ENCODE data around the gene TMPRSS4.
A peak's percentile ranks its signal among the peaks of the same experiment; 100 is the strongest.

TMPRSS4 gene

GRCh38 chr11:118108513-118108912 lies 31.6 kb downstream of the TMPRSS4 start:
- no peak for DNase-seq

DNA sequence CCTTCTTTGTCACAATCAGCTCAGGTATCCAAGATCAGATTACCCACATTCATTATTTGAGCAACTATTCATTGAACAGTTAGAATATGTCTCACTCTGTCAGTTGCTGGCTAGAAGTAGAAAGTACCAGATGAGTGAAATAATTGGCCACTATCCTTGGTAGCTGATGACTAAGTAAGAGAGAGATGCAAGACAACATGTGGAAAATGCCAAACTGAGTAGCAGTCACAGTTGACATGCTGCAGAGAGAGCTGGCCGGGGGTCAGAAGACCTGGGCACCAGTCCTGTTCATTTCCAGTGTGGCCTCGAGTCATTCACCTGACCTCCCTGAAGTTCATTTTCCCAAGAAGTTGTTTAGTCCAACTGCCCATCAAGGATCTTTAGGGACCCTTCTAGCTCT lies 32.4 kb downstream of the TMPRSS4 start:
- DNase-seq = no peak

- no peak for DNase-seq
These were observed 34.3 kb downstream of the TMPRSS4 start for GRCh38 chr11:118111019-118111743.

- DNase-seq = no peak
These were observed 34.8 kb downstream of the TMPRSS4 start for GRCh38 chr11:118111744-118112035.

- DNase-seq = no peak
These were observed 36.0 kb downstream of the TMPRSS4 start for GRCh38 chr11:118112711-118113430.

- no peak for DNase-seq
These were observed 37.4 kb downstream of the TMPRSS4 start for GRCh38 chr11:118114266-118114665.

DNA sequence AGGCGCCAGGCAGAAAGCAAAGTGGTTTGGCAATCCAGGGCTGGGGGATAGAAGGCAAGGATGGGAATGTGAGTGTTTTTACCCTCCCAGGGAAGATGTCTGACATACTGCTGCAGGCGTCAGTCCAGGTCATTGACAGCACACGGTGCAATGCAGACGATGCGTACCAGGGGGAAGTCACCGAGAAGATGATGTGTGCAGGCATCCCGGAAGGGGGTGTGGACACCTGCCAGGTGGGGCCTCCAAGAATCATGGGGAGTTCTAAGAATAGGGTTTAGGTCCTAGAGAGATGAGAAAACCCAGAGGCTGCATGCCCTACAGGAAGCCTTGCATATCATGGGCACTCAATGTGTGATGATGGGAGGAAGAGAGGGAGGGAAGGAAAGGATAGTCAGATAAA lies 38.2 kb downstream of the TMPRSS4 start:
- DNase-seq = no peak

DNA sequence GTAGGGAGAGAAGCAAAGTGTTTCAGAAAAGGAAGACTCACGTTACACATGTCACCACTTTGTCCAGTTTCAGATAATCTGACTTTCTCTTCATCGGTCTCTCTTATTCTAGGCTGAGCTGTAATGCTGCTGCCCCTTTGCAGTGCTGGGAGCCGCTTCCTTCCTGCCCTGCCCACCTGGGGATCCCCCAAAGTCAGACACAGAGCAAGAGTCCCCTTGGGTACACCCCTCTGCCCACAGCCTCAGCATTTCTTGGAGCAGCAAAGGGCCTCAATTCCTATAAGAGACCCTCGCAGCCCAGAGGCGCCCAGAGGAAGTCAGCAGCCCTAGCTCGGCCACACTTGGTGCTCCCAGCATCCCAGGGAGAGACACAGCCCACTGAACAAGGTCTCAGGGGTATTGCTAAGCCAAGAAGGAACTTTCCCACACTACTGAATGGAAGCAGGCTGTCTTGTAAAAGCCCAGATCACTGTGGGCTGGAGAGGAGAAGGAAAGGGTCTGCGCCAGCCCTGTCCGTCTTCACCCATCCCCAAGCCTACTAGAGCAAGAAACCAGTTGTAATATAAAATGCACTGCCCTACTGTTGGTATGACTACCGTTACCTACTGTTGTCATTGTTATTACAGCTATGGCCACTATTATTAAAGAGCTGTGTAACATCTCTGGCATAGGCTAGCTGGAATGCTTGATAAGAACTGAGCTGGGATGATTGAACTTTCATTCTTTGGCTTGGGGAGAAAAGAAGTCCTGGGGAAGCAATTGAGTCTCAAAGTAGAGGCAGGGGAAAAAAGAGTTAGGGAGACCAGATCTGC lies 41.1 kb downstream of the TMPRSS4 start:
- DNase-seq = no peak

DNA sequence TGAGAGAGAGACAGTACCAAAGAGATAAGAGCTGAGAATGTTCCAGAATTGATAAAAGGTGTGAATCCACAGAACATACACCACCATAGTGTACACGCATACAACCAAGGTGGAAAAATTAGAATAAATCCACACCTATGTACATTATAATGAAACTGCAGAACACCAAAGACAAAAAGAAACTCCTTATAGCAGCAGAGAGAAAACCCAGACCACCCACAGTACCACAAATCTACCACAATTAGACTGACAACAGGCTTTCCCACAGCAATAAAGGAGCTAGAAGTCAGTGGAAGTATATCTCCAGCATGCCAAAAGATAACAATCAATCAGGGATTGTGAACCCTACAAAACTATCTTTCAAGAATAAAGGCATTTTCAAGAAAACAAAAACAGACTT lies 43.9 kb downstream of the TMPRSS4 start:
- no peak for DNase-seq

DNA sequence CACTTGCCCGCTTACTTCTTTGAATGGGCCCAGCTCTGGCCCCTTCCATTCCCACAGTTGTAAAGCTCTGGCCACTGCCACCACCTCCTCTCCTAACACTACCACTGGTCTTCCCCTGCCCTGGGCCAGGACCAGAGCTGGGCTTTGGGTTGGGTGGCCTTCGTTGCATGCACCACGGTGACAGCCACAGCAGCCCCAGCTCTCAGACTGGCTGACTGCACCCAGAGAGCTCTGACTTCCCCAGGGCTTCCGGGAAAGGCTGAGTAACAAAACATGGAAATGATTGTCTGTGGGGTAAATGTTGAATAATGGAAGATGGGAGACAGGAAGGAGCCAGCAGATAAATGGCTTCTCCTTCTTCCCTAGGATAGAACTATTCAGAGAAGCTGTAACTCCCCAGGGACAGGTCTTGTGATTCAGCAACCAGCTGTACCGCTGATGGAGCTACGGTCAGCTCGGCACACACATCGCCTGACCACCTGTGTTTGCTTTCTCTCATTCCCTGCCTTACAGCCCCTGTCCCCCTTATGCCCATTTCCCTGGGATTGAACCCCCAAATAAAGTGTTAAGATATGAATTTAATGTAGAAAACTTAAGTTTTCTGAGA lies 48.2 kb downstream of the TMPRSS4 start:
- no peak for DNase-seq

GRCh38 chr11:118126082-118126838 lies 49.4 kb downstream of the TMPRSS4 start:
- DNase-seq = peak; percentile 12 to 14

- no peak for DNase-seq
These were observed 51.4 kb downstream of the TMPRSS4 start for GRCh38 chr11:118128310-118128709.

GRCh38 chr11:118128721-118129470 lies 52.0 kb downstream of the TMPRSS4 start:
- no peak for DNase-seq

DNA sequence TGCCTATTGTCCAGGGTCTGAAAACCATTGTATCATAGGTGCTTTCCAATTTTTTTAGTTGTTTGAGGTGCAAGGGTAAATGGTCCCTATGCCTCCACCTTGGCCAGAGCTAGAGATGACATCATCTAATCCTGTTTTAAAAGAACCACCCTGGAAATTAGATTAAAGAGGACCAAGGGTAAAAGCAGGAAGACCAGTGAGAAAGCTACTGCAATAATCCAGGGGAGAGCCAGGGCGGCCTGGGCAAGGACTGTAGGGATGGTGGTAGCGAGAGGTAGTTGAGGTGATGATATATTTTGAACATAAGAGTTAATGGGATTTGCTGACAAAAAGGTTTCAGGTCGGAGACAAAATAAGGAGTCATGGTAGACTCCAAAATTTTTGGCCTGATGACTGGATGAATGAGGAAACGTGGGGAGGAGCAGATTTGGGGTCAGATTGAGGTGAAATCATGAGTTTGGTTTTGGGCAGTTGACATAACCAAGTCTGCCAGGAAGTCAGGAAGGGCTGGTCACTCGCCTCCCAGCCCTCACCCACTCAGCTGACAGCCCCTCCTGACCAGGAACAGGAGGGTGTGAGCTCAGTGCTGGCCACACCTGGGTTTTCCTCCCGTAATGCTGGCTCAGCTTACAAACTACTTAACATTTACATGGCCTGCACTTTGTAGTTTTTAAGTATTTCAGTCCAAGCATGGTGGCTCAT lies 52.7 kb downstream of the TMPRSS4 start:
- DNase-seq = no peak

DNA sequence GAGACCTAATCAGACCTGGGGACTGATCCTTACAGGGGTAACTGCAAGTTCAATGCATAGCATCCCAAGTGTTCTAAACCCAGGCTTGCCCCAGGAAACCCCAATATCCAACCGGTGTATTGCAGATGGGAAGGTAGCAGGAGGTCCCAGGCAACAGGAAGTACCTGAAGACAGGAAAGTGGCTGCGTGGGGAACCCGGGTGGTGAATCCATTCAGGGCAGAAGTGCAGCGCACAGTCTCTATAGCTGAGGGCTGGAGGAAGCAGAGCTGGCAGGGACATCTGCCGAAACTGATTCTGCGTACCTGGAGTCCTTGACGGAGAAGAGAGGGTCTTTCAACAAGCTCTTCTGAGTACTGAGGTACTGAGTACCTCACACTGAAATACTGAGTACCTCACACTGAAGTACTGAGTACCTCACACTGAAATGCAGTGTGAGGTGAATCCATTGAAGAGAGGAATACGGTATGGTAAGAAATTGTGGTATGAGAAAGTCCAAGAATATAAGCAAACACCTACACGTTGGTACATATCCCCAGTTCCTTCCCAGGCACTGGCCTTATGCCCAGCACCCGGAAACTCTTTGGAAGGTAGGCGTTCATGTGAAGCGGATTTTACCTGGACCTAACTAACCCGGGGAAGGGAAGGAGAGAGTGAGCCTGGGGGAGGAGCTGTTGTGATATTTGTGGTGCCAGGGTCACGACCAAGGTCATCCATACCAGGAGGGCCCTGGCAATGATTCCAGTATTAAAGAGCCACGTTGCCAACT lies 55.7 kb downstream of the TMPRSS4 start:
- no peak for DNase-seq

GRCh38 chr11:118133816-118134215 lies 56.9 kb downstream of the TMPRSS4 start:
- no peak for DNase-seq

- DNase-seq = no peak
These were observed 58.3 kb downstream of the TMPRSS4 start for GRCh38 chr11:118135051-118135795.

DNA sequence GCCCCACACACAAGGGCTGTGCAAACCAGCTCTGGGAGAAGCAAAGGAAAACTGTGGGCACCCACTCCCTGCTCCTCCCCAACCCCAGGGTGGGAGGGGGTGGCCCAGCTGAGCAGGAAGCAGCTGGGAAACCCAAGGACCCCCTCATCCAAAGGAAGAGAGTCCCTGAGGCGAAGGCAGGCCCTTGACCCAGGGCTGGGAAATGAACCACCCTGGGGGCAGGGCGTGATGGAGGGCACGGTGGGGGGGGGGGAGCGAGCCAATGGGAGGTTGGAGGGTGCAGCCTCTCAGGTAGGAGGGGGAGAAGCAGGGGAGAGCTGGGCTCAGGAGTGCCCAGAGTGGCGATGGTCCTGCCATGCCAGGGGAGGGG lies 58.9 kb downstream of the TMPRSS4 start:
- no peak for DNase-seq

DNA sequence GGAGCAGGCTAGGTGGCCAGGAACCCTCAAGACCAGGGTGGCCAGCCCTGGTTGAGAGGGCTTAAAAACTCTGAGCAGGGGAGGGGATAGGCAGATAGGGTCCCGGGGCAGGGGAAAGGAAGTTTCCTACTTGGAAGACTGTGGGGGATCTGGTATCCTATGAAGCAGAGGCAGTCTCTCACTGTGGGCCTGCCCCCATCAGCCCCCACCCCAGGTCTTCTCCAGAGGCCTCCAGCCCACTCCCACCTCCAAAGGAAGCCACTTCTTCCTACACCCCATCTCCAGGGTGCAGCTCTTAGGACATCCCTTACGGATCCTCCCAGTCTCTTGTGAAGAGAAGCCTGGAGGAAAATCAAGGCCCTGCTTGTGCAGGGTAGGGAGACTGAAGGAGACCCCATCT lies 59.5 kb downstream of the TMPRSS4 start:
- no peak for DNase-seq

GRCh38 chr11:118136801-118137200 lies 59.9 kb downstream of the TMPRSS4 start:
- DNase-seq = no peak
